Measurements from ENCODE around the gene GDF10.

The GDF10 gene

DNA sequence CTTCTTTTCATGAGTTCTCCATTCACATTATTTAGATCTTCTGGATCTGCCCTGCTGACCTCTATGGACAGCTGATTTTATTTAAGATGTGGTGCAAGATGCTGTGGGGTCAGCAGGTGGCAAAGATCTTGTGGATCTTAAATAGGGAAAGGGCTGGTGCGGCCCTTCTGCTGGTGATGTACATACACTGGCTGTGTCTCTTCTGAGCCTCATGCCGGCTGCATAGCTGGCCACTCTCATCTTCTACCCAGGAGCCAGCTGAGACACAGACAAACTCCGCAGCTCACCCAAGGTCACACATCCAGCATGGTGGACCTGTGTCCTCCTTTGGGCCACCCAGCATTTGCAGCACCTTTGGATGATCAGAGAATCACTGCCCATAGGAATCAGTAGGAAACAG, 57.9 kb downstream of the GDF10 start:
- ATAC-seq (ENCODE audit: insufficient read depth, low read depth) (no peak), DNase-seq (no peak)
- Histone ChIP-seq H3K9ac (ENCODE audit: low read depth, low read length) (no peak overlapping the region), H3K27me3 (ENCODE audit: insufficient read depth, low read length, poor library complexity) (peaks cover 9% of the 10 kb centered on the region), H3K4me2 (ENCODE audit: insufficient read depth, low read length) (no peak overlapping the region), H4K20me1 (ENCODE audit: insufficient read depth, low read length) (no peaks in the 10 kb centered on the region; the same call in 1 of the 2 replicates), H3K36me3 (ENCODE audit: insufficient read depth, low read length) (no peaks in the 10 kb centered on the region), H3K4me3 (ENCODE audit: low read depth in 1 of 2, low read length in 2 of 2) (no peak overlapping the region), H2AFZ (ENCODE audit: low read depth, low read length) (no peak overlapping the region), H3K27ac (ENCODE audit: low read length) (no peak overlapping the region), H3K79me2 (ENCODE audit: insufficient read depth, low read length) (no peaks in the 10 kb centered on the region), H3K9me3 (ENCODE audit: insufficient read depth, low read length, severe bottlenecking) (no peaks in the 10 kb centered on the region), H3K4me1 (ENCODE audit: insufficient read depth, low read length) (no peaks in the 10 kb centered on the region)
- TF ChIP-seq, protein P1, sequence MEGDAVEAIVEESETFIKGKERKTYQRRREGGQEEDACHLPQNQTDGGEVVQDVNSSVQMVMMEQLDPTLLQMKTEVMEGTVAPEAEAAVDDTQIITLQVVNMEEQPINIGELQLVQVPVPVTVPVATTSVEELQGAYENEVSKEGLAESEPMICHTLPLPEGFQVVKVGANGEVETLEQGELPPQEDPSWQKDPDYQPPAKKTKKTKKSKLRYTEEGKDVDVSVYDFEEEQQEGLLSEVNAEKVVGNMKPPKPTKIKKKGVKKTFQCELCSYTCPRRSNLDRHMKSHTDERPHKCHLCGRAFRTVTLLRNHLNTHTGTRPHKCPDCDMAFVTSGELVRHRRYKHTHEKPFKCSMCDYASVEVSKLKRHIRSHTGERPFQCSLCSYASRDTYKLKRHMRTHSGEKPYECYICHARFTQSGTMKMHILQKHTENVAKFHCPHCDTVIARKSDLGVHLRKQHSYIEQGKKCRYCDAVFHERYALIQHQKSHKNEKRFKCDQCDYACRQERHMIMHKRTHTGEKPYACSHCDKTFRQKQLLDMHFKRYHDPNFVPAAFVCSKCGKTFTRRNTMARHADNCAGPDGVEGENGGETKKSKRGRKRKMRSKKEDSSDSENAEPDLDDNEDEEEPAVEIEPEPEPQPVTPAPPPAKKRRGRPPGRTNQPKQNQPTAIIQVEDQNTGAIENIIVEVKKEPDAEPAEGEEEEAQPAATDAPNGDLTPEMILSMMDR (IDR thresholded peaks at IDR 0.05; ENCODE audit: borderline replicate concordance, extremely low read depth, low read length, poor library complexity, severe bottlenecking) = no peak
- no peak for TF ChIP-seq EZH2 (IDR thresholded peaks at IDR 0.05; ENCODE audit: borderline replicate concordance, low read depth, low read length, severe bottlenecking)

DNA sequence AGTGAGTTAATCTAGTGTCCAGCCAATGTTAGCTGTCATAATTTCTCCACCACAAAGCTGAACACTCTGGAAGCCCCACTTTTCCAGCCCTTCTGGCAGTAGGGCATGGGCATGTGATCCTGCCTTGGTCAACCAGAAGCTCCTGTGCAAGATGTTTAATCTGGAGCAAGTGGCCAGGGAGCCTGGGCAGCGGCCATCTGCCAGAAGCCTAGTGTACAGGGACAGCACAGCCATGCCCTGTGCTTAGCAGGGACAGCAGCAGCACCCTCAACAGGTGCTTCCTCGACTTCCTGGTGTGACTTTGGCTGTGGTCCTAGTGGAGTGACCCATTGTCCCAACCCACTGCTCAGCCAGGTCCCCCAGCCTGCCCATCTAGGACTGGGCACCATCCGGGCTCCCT, 58.5 kb downstream of the GDF10 start:
- Histone ChIP-seq H3K4me1 (ENCODE audit: insufficient read depth, low read length) (no peaks in the 10 kb centered on the region), H3K4me2 (ENCODE audit: insufficient read depth, low read length) (no peak overlapping the region), H3K36me3 (ENCODE audit: insufficient read depth, low read length) (no peaks in the 10 kb centered on the region), H3K79me2 (ENCODE audit: insufficient read depth, low read length) (no peaks in the 10 kb centered on the region), H3K27ac (ENCODE audit: low read length) (no peak overlapping the region), H3K4me3 (ENCODE audit: low read depth in 1 of 2, low read length in 2 of 2) (no peak overlapping the region), H3K27me3 (ENCODE audit: insufficient read depth, low read length, poor library complexity) (peaks cover 9% of the 10 kb centered on the region), H3K9me3 (ENCODE audit: insufficient read depth, low read length, severe bottlenecking) (no peaks in the 10 kb centered on the region), H4K20me1 (ENCODE audit: insufficient read depth, low read length) (no peaks in the 10 kb centered on the region; the same call in 1 of the 2 replicates), H3K9ac (ENCODE audit: low read depth, low read length) (no peak overlapping the region), H2AFZ (ENCODE audit: low read depth, low read length) (no peak overlapping the region)
- ATAC-seq (ENCODE audit: insufficient read depth, low read depth) (no peak), DNase-seq (no peak)
- TF ChIP-seq, protein P1 (IDR thresholded peaks at IDR 0.05; ENCODE audit: borderline replicate concordance, extremely low read depth, low read length, poor library complexity, severe bottlenecking) = no peak
- TF ChIP-seq EZH2 (IDR thresholded peaks at IDR 0.05; ENCODE audit: borderline replicate concordance, low read depth, low read length, severe bottlenecking) = no peak

DNA sequence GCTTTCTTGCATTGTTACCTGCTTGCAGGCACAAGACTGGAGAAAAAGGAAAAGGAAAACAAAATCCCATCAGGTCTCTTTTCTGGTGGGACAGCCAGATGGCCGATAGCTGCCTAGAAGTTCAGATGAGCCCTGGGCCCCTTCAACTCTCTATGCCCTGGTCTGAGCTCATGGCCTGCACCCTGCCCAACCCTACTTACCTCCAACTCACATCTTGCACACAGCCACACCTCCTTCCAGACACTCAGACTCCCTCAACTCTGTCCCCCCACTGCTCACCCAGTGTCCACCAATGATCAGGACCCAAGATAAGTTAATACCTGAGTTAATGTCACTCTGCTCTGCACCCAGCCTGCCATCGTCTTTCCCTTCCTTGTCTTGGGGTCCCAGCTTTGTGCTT, 59.1 kb downstream of the GDF10 start:
- no peak overlapping the region for H3K27ac ChIP-seq (ENCODE audit: low read length)
- TF ChIP-seq EZH2 (IDR thresholded peaks at IDR 0.05; ENCODE audit: borderline replicate concordance, low read depth, low read length, severe bottlenecking) = no peak
- TF ChIP-seq, protein P1 (IDR thresholded peaks at IDR 0.05; ENCODE audit: borderline replicate concordance, extremely low read depth, low read length, poor library complexity, severe bottlenecking) = no peak
- no peak overlapping the region for H3K9ac ChIP-seq (ENCODE audit: low read depth, low read length)
- H3K79me2 ChIP-seq (ENCODE audit: insufficient read depth, low read length) = no peaks in the 10 kb centered on the region
- no peaks in the 10 kb centered on the region; the same call in 1 of the 2 replicates for H4K20me1 ChIP-seq (ENCODE audit: insufficient read depth, low read length)
- DNase-seq (no peak), ATAC-seq (ENCODE audit: insufficient read depth, low read depth) (no peak)
- H3K36me3 ChIP-seq (ENCODE audit: insufficient read depth, low read length) = no peaks in the 10 kb centered on the region
- H3K4me2 ChIP-seq (ENCODE audit: insufficient read depth, low read length) = no peak overlapping the region
- H3K4me3 ChIP-seq (ENCODE audit: low read depth in 1 of 2, low read length in 2 of 2) = no peak overlapping the region
- H3K4me1 ChIP-seq (ENCODE audit: insufficient read depth, low read length) = no peaks in the 10 kb centered on the region
- H2AFZ ChIP-seq (ENCODE audit: low read depth, low read length) = no peak overlapping the region
- peaks cover 9% of the 10 kb centered on the region for H3K27me3 ChIP-seq (ENCODE audit: insufficient read depth, low read length, poor library complexity)
- no peaks in the 10 kb centered on the region for H3K9me3 ChIP-seq (ENCODE audit: insufficient read depth, low read length, severe bottlenecking)

Data from DND-41 (cell line).